Measurements from ENCODE around the gene ATG9A. TPM values are rescaled to one million over a fixed set of nuclear protein-coding genes. Genes with fewer than 3 reads are reported as not detected.
"Not testable (repeated sequence)": the region's sequence is repeated elsewhere in the genome, so short reads cannot be mapped to it uniquely, and the experiment has no call there.

ATG9A gene
- total and polyA plus RNA-seq, 9 donors, result 22.6 to 46.3 (median 32.6) TPM

GRCh38 chr2:219266232-219266631 is 36.8 kb upstream of the ATG9A start:
- intact Hi-C loops (cut with DNase I), result no loop called here
- H3K27ac ChIP-seq, result no peak overlapping the region
- TF ChIP-seq CTCF (IDR thresholded peaks at IDR 0.05) (no peak), EP300 (IDR thresholded peaks at IDR 0.05) (no peak), POLR2A (IDR thresholded peaks at IDR 0.05) (no peak)
- no peak overlapping the region for H3K4me3 ChIP-seq
- H3K27me3 ChIP-seq, result no peaks in the 10 kb centered on the region
- DNase-seq, result no peak
- H3K36me3 ChIP-seq, result no peaks in the 10 kb centered on the region
- no peaks in the 10 kb centered on the region for H3K9me3 ChIP-seq
- no peaks in the 10 kb centered on the region for H3K4me1 ChIP-seq (ENCODE audit: insufficient read depth)
- 59 to 64% (median 62%) methylated on average over 4 to 5 of the region's 5 CpGs for WGBS, 3 donors

- H3K27me3 ChIP-seq, result no peaks in the 10 kb centered on the region
- TF ChIP-seq EP300 (IDR thresholded peaks at IDR 0.05) (no peak), POLR2A (IDR thresholded peaks at IDR 0.05) (no peak)
- H3K4me3 ChIP-seq, result no peak overlapping the region
- intact Hi-C loops (cut with DNase I), result no loop called here
- 55 to 61% (median 55%) methylated on average over 5 of the region's 5 CpGs for WGBS, 3 donors
- no peaks in the 10 kb centered on the region for H3K4me1 ChIP-seq (ENCODE audit: insufficient read depth)
- no peak for DNase-seq
- H3K9me3 ChIP-seq, result no peaks in the 10 kb centered on the region
- H3K27ac ChIP-seq, result no peak overlapping the region
- no peaks in the 10 kb centered on the region for H3K36me3 ChIP-seq
Measured at GRCh38 chr2:219261024-219261855, 31.8 kb upstream of the ATG9A start.

GRCh38 chr2:219258942-219259341 is 29.5 kb upstream of the ATG9A start:
- H3K36me3 ChIP-seq; H3K4me1 ChIP-seq (ENCODE audit: insufficient read depth); H3K27ac ChIP-seq; H3K27me3 ChIP-seq; DNase-seq; intact Hi-C loops (cut with DNase I); H3K4me3 ChIP-seq; H3K9me3 ChIP-seq: not testable (repeated sequence)
- 75 to 80% (median 79%) methylated on average over 10 of the region's 10 CpGs for WGBS, 3 donors

GRCh38 chr2:219254590-219255201 is 25.3 kb upstream of the ATG9A start:
- WGBS, 3 donors, result 10 to 17% (median 14%) methylated on average over 11 to 12 of the region's 12 CpGs
- Histone ChIP-seq H3K4me1 (ENCODE audit: insufficient read depth) (peaks cover 17% of the 10 kb centered on the region), H3K9me3 (no peaks in the 10 kb centered on the region), H3K4me3 (peak overlapping the region; percentile 57), H3K27me3 (no peaks in the 10 kb centered on the region), H3K27ac (peak overlapping the region; percentile 24 to 31), H3K36me3 (no peaks in the 10 kb centered on the region)
- intact Hi-C loops (cut with DNase I), result no loop called here
- peak in 1 of 5 donors; percentile 39 for DNase-seq
- no peak for TF ChIP-seq EP300 (IDR thresholded peaks at IDR 0.05)
- no peak for TF ChIP-seq CTCF (IDR thresholded peaks at IDR 0.05)
- TF ChIP-seq POLR2A (IDR thresholded peaks at IDR 0.05), result no peak

GRCh38 chr2:219253753-219254589 is 24.5 kb upstream of the ATG9A start, which contains the start of gene TUBA4A:
Gene TUBA4A, minus strand, starts transcription at chr2:219253918. Its CDS starts 60 bp downstream, at chr2:219253858.
- DNase-seq, result peak; percentile 76 to 89 (median 82)
- Histone ChIP-seq H3K27ac (peak within 1 kb of the TSS; percentile 24 to 46), H3K27me3 (no peaks in the 10 kb centered on the region), H3K9me3 (no peaks in the 10 kb centered on the region), H3K36me3 (no peaks in the 10 kb centered on the region), H3K4me1 (ENCODE audit: insufficient read depth) (peaks cover 23% of the 10 kb centered on the region), H3K4me3 (peak within 1 kb of the TSS; percentile 57)
- intact Hi-C loops (cut with DNase I), result no loop called here
- TF ChIP-seq POLR2A (IDR thresholded peaks at IDR 0.05) (peak; percentile 89), CTCF (IDR thresholded peaks at IDR 0.05) (peak in 2 of 3 donors; percentile 31), EP300 (IDR thresholded peaks at IDR 0.05) (no peak)
- WGBS, 3 donors, result 0 to 1% (median 1%) methylated on average over 55 to 76 of the region's 76 CpGs
